Spleen (tissue), 11 donors: ENCODE results near the gene LCN9. TPM values are rescaled to one million over a fixed set of nuclear protein-coding genes. Genes with fewer than 3 reads are reported as not detected.
A peak's percentile ranks its signal among the peaks of the same experiment; 100 is the strongest.
"Not testable (repeated sequence)": the region's sequence is repeated elsewhere in the genome, so short reads cannot be mapped to it uniquely, and the experiment has no call there.

Source experiments
- DNase-seq: peaks from one replicate; pipeline ENCODE4 v3.0.0-alpha.2; 2020
- H3K27ac ChIP-seq, 8 donors: fragments of 200-600 bp; sonication (generic) in 7 of 8; 1 replicate in 4 of 8; 2 replicates in 4 of 8; pipeline versions ENCODE4 v1.5.0 to v1.8.0; 2016 to 2021; ENCODE audit warnings: inconsistent platforms in 4 of 8, mild to moderate bottlenecking in 4 of 8, moderate library complexity in 1 of 8
- H3K27me3 ChIP-seq, 7 donors: fragments of 200-600 bp; sonication (generic) in 6 of 7; replicated peaks in 1 of 7; 1 replicate in 4 of 7; 2 replicates in 3 of 7; pipeline versions ENCODE4 v1.5.0 to v1.8.0; 2016 to 2021; ENCODE audit warnings: inconsistent platforms in 3 of 7, mild to moderate bottlenecking in 1 of 7
- H3K36me3 ChIP-seq, 6 donors: fragments of 200-600 bp; sonication (generic) in 5 of 6; 1 replicate in 4 of 6; 2 replicates in 2 of 6; pipeline versions ENCODE4 v1.5.0 to v1.8.0; 2016 to 2021; ENCODE audit warnings: inconsistent platforms in 2 of 6
- H3K4me1 ChIP-seq, 6 donors: fragments of 200-600 bp; sonication (generic) in 5 of 6; 1 replicate in 3 of 6; 2 replicates in 3 of 6; pipeline versions ENCODE4 v1.5.0 to v1.8.0; 2016 to 2021; ENCODE audit warnings: inconsistent platforms in 3 of 6
- H3K4me3 ChIP-seq, 8 donors: fragments of 200-600 bp; sonication (generic) in 7 of 8; 1 replicate in 4 of 8; 2 replicates in 4 of 8; pipeline versions ENCODE4 v1.5.0 to v1.8.0; 2016 to 2021; ENCODE audit warnings: inconsistent platforms in 4 of 8, mild to moderate bottlenecking in 4 of 8, moderate library complexity in 2 of 8
- H3K9me3 ChIP-seq, 8 donors: fragments of 200-600 bp; sonication (generic) in 7 of 8; 1 replicate in 4 of 8; 2 replicates in 4 of 8; pipeline versions ENCODE4 v1.5.0 to v1.8.0; 2016 to 2021; ENCODE audit warnings: inconsistent platforms in 4 of 8
- POLR2A ChIP-seq, 3 donors: fragments of 450-650 bp; IDR thresholded peaks; one replicate each; pipeline ENCODE4 v1.5.1; 2017; ENCODE audit warnings: antibody characterized with exemption in 3 of 3, mild to moderate bottlenecking in 1 of 3
- POLR2AphosphoS5 ChIP-seq, 3 donors: sonication (generic); formaldehyde crosslinking; IDR thresholded peaks; one replicate each; pipeline ENCODE4 v1.5.1; 2017; ENCODE audit warnings: antibody characterized with exemption in 3 of 3
- WGBS, 5 donors: extraction: QIAGEN DNeasy Blood & Tissue Kit in 3 of 5; methylation state at CpG; one replicate each; pipeline versions ENCODE4 v1.1.5 to v1.1.7; 2013 to 2018; 5-methylcytosine and 5-hydroxymethylcytosine counted together
- intact Hi-C: fragments of 100-400 bp; cut with DNase I; formaldehyde crosslinking; loops from one replicate; pipeline ENCODE4 v1.15.0; 2023; ENCODE audit warnings: low total_unique reads
- polyA plus RNA-seq, 3 donors: library from polyadenylated mRNA; stranded (reverse); fragments of 200-250 nt; gene quantifications; one replicate each; pipeline ENCODE4 v1.2.1, GENCODE V29; 2013
- total RNA-seq, 7 donors: library from RNA; depleted of rRNA in 3 of 7; stranded (reverse); fragments of >200 nt in 3 of 7; fragmentation: NEBNext Ultra II Directional in 4 of 7; extraction: Animal tissue kit (Norgen Biotek cat#: 25700) in 4 of 7; gene quantifications; one replicate each; pipeline versions ENCODE4 v1.1.0 to v1.2.1, GENCODE V29; 2016 to 2021
- TF ChIP-seq, protein P1 (sequence below), 11 experiments: fragments of 200-600 bp in 7 of 11; fragments of 450-650 bp in 4 of 11; sonication (generic) in 4 of 11; IDR thresholded peaks in 8 of 11; conservative IDR thresholded peaks in 3 of 11; 1 replicate in 7 of 11; 2 replicates in 4 of 11; pipeline versions ENCODE4 v1.4.0 to v1.8.0; 2016 to 2021; ENCODE audit warnings: antibody characterized with exemption in 11 of 11, inconsistent platforms in 4 of 11, mild to moderate bottlenecking in 1 of 11
- donor health status: healthy with polysubstance abuse.
- donor health status: DM: no; HTN: no; CAD: no; lungs with moderate emphysema.
- donor health status: DM: no; HTN: no; CAD: no.
- donor health status: Bipolar disorder and iron deficiency.
- donor health status: healthy.
- donor health status: DM: no; HTN: no; CAD: no.
- donor health status: DM: yes; HTN: yes; CAD: no.

Gene LCN9
- total and polyA plus RNA-seq, 10 donors = not detected

GRCh38 chr9:135671591-135672041 is 8.5 kb downstream of the LCN9 start:
- no peaks in the 10 kb centered on the region for H3K36me3 ChIP-seq
- no peak overlapping the region for H3K27ac ChIP-seq
- DNase-seq = peak; percentile 45
- peaks cover 0 to 13% (median 0%) of the 10 kb centered on the region in 8 donors for H3K9me3 ChIP-seq
- H3K27me3 ChIP-seq = peaks cover 0 to 48% (median 0%) of the 10 kb centered on the region in 7 donors
- no peaks in the 10 kb centered on the region for H3K4me1 ChIP-seq
- intact Hi-C loops = no loop called here
- TF ChIP-seq POLR2A (IDR thresholded peaks at IDR 0.05) = no peak
- no peak for TF ChIP-seq POLR2AphosphoS5 (IDR thresholded peaks at IDR 0.05)
- TF ChIP-seq, protein P1, sequence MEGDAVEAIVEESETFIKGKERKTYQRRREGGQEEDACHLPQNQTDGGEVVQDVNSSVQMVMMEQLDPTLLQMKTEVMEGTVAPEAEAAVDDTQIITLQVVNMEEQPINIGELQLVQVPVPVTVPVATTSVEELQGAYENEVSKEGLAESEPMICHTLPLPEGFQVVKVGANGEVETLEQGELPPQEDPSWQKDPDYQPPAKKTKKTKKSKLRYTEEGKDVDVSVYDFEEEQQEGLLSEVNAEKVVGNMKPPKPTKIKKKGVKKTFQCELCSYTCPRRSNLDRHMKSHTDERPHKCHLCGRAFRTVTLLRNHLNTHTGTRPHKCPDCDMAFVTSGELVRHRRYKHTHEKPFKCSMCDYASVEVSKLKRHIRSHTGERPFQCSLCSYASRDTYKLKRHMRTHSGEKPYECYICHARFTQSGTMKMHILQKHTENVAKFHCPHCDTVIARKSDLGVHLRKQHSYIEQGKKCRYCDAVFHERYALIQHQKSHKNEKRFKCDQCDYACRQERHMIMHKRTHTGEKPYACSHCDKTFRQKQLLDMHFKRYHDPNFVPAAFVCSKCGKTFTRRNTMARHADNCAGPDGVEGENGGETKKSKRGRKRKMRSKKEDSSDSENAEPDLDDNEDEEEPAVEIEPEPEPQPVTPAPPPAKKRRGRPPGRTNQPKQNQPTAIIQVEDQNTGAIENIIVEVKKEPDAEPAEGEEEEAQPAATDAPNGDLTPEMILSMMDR (IDR thresholded peaks at IDR 0.05 in 8 of 11, conservative IDR thresholded peaks at IDR 0.05 in 3 of 11) = no peak
- H3K4me3 ChIP-seq = no peak overlapping the region
- 49 to 62% (median 56%) methylated on average over 14 to 17 of the region's 17 CpGs for WGBS, 5 donors

- peaks cover 0 to 13% (median 0%) of the 10 kb centered on the region in 8 donors for H3K9me3 ChIP-seq
- intact Hi-C loops, H3K4me1 ChIP-seq, H3K36me3 ChIP-seq, H3K4me3 ChIP-seq, H3K27ac ChIP-seq: not testable (repeated sequence)
- WGBS, 5 donors = 85 to 93% (median 88%) methylated on average over 7 of the region's 7 CpGs
- DNase-seq = peak; percentile 3
- peaks cover 0 to 38% (median 0%) of the 10 kb centered on the region in 7 donors for H3K27me3 ChIP-seq
These were observed 9.7 kb downstream of the LCN9 start for GRCh38 chr9:135672786-135673185.

DNA sequence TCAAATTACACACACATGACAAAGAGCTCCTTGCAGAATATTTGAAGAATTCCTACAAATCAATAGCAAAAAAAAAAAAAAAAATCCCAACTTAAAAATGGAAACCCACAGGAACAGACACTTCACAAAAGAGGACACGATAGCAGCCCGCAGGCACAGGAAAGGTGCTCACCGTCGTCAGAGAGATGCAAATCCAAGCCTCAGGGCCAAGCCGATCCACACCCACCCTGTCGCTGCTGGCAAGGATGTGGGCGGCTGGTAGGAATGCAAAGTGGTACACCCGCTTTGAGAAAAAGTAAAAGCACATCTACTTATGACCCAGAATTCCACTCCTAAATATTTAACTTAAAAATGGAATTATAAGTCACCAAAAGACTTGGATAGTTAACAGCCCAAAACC is 10.8 kb downstream of the LCN9 start:
- H3K27ac ChIP-seq = no peak overlapping the region
- peaks cover 0 to 7% (median 0%) of the 10 kb centered on the region in 8 donors for H3K9me3 ChIP-seq
- DNase-seq = peak; percentile 52
- peaks cover 0 to 38% (median 0%) of the 10 kb centered on the region in 7 donors for H3K27me3 ChIP-seq
- H3K36me3 ChIP-seq = no peaks in the 10 kb centered on the region
- intact Hi-C loops = no loop called here
- WGBS, 5 donors = 62 to 79% (median 76%) methylated on average over 8 of the region's 8 CpGs
- TF ChIP-seq POLR2A (IDR thresholded peaks at IDR 0.05) (no peak), POLR2AphosphoS5 (IDR thresholded peaks at IDR 0.05) (no peak)
- TF ChIP-seq, protein P1 (IDR thresholded peaks at IDR 0.05 in 8 of 11, conservative IDR thresholded peaks at IDR 0.05 in 3 of 11) = no peak
- H3K4me1 ChIP-seq = no peaks in the 10 kb centered on the region
- no peak overlapping the region for H3K4me3 ChIP-seq

DNA sequence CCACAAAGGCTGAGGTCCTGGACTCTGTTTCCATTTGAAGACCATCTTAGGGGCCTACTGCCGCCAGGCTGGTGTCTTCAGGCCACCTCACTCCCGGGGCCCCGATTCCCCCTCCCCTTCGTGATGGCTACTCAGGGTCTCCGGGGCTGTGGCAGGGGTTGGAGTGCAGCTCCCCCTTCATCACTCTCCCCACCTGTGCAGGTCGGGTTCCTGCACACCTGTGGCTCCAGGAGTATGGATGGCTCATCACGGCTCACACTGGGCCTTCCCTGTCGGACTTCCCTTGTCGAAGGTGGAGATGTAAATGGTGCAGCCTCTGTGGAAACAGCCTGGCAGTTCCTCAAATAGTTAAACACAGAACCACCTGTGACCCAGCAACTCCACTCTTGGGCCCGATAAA is 11.9 kb downstream of the LCN9 start:
- 73 to 77% (median 75%) methylated on average over 6 to 10 of the region's 10 CpGs for WGBS, 5 donors
- Histone ChIP-seq H3K27me3 (peaks cover 0 to 32% (median 0%) of the 10 kb centered on the region in 7 donors), H3K36me3 (no peaks in the 10 kb centered on the region), H3K9me3 (no peaks in the 10 kb centered on the region), H3K4me3 (no peak overlapping the region), H3K4me1 (no peaks in the 10 kb centered on the region), H3K27ac (no peak overlapping the region)
- no peak for DNase-seq
- TF ChIP-seq POLR2A (IDR thresholded peaks at IDR 0.05) = no peak
- TF ChIP-seq, protein P1 (IDR thresholded peaks at IDR 0.05 in 8 of 11, conservative IDR thresholded peaks at IDR 0.05 in 3 of 11) = no peak
- TF ChIP-seq POLR2AphosphoS5 (IDR thresholded peaks at IDR 0.05) = no peak
- intact Hi-C loops = no loop called here

DNA sequence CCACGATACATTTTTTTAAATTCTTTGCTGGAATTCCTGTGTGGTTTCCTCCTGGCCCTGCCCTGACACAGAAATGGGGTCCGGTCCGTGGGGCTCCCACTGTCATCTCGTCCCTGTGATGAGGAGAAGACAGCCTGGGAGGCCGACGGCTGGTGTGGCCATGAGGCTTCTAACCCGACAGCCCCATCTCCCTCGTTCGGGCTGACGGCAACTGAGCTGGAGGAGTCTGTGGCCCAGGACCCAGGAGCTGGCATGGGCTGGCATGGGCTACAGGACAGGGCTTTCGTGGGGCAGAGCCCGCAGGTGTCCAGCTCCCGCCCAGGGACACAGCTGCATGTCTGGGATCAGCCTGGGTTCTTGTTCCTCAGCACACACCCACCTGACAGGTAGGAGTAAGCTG is 13.8 kb downstream of the LCN9 start:
- 84 to 90% (median 88%) methylated on average over 13 of the region's 13 CpGs for WGBS, 5 donors
- TF ChIP-seq POLR2AphosphoS5 (IDR thresholded peaks at IDR 0.05) = no peak
- TF ChIP-seq, protein P1 (IDR thresholded peaks at IDR 0.05 in 8 of 11, conservative IDR thresholded peaks at IDR 0.05 in 3 of 11) = no peak
- TF ChIP-seq POLR2A (IDR thresholded peaks at IDR 0.05) = no peak
- intact Hi-C loops = no loop called here
- peaks cover 0 to 28% (median 0%) of the 10 kb centered on the region in 7 donors for H3K27me3 ChIP-seq
- H3K9me3 ChIP-seq = no peaks in the 10 kb centered on the region
- H3K4me3 ChIP-seq = no peak overlapping the region
- no peak for DNase-seq
- H3K36me3 ChIP-seq = no peaks in the 10 kb centered on the region
- H3K27ac ChIP-seq = no peak overlapping the region
- no peaks in the 10 kb centered on the region for H3K4me1 ChIP-seq
